H9 (cell line): ENCODE measurements around the gene SAC3D1. TPM values are rescaled to one million over a fixed set of nuclear protein-coding genes. Genes with fewer than 3 reads are reported as not detected.
"Not testable (repeated sequence)": the region's sequence is repeated elsewhere in the genome, so short reads cannot be mapped to it uniquely, and the experiment has no call there.

ENCODE experiments used
- DNase-seq: peaks from one replicate; pipeline ENCODE4 v3.0.0-alpha.2; 2017
- H2AFZ ChIP-seq: one replicate; pipeline ENCODE4 v1.6.1; 2013; ENCODE audit warnings: mild to moderate bottlenecking, low read length, control low read depth, moderate library complexity
- H2AK5ac ChIP-seq: 2 replicates; pipeline ENCODE4 v1.6.1; 2013; ENCODE audit warnings: low read length, control low read depth, mixed read lengths; ENCODE audit not compliant: insufficient read length
- H2BK120ac ChIP-seq: one replicate; pipeline ENCODE4 v1.6.1; 2013; ENCODE audit warnings: low read depth, mild to moderate bottlenecking, low read length, control low read depth, inconsistent platforms; ENCODE audit not compliant: poor library complexity, severe bottlenecking
- H2BK12ac ChIP-seq: 2 replicates; pipeline ENCODE4 v1.6.1; 2013; ENCODE audit warnings: low read length, control low read depth, mixed read lengths, low read depth; ENCODE audit not compliant: insufficient read length
- H2BK15ac ChIP-seq: 2 replicates; pipeline ENCODE4 v1.6.1; 2013; ENCODE audit warnings: low read depth, low read length, control low read depth
- H2BK20ac ChIP-seq: one replicate; pipeline ENCODE4 v1.6.1; 2013; ENCODE audit warnings: low read depth, mild to moderate bottlenecking, low read length, control low read depth, inconsistent platforms; ENCODE audit not compliant: poor library complexity, severe bottlenecking
- H2BK5ac ChIP-seq: 2 replicates; pipeline ENCODE4 v1.6.1; 2013; ENCODE audit warnings: low read length, control low read depth, mixed read lengths; ENCODE audit not compliant: insufficient read length
- H3K14ac ChIP-seq: 2 replicates; pipeline ENCODE4 v1.6.1; 2013; ENCODE audit warnings: low read length, control low read depth; ENCODE audit not compliant: insufficient read depth
- H3K18ac ChIP-seq: 2 replicates; pipeline ENCODE4 v1.6.1; 2013; ENCODE audit warnings: low read depth, mild to moderate bottlenecking, mixed read lengths, low read length, control low read depth; ENCODE audit not compliant: insufficient read length
- H3K23ac ChIP-seq: 2 replicates; pipeline ENCODE4 v1.6.1; 2013; ENCODE audit warnings: low read length, control low read depth, mixed read lengths, low read depth; ENCODE audit not compliant: insufficient read length
- H3K23me2 ChIP-seq: 2 replicates; pipeline ENCODE4 v1.6.1; 2013; ENCODE audit warnings: low read depth, mild to moderate bottlenecking, mixed read lengths, low read length, control low read depth; ENCODE audit not compliant: insufficient read length, poor library complexity, severe bottlenecking
- H3K27ac ChIP-seq: 2 replicates; pipeline ENCODE4 v1.5.1; 2013; ENCODE audit warnings: low read length, control low read depth, mixed read lengths, low read depth; ENCODE audit not compliant: insufficient read length
- H3K27me3 ChIP-seq: 2 replicates; pipeline ENCODE4 v1.6.1; 2013; ENCODE audit warnings: low read length, control low read depth, inconsistent platforms; ENCODE audit not compliant: insufficient read depth
- H3K4ac ChIP-seq: 2 replicates; pipeline ENCODE4 v1.6.1; 2013; ENCODE audit warnings: low read depth, mild to moderate bottlenecking, control low read depth, inconsistent platforms, low read length, moderate library complexity
- H3K4me1 ChIP-seq: 2 replicates; pipeline ENCODE4 v1.6.1; 2013; ENCODE audit warnings: low read length, control low read depth, inconsistent platforms; ENCODE audit not compliant: insufficient read depth
- H3K4me2 ChIP-seq: 2 replicates; pipeline ENCODE4 v1.6.1; 2013; ENCODE audit warnings: low read length, control low read depth, mixed read lengths; ENCODE audit not compliant: insufficient read length, insufficient read depth
- H3K56ac ChIP-seq: 2 replicates; pipeline ENCODE4 v1.6.1; 2013; ENCODE audit warnings: low read depth, mild to moderate bottlenecking, mixed read lengths, low read length, control low read depth; ENCODE audit not compliant: insufficient read length
- H3K79me1 ChIP-seq: 2 replicates; pipeline ENCODE4 v1.6.1; 2013; ENCODE audit warnings: low read depth, mild to moderate bottlenecking, moderate library complexity, low read length, control low read depth, inconsistent platforms; ENCODE audit not compliant: insufficient read depth, poor library complexity, severe bottlenecking
- H3K79me2 ChIP-seq: 2 replicates; pipeline ENCODE4 v1.6.1; 2013; ENCODE audit warnings: low read length, control low read depth, inconsistent platforms; ENCODE audit not compliant: insufficient read depth
- H3K9ac ChIP-seq: 2 replicates; pipeline ENCODE4 v1.6.1; 2013; ENCODE audit warnings: low read length, control low read depth, mixed read lengths; ENCODE audit not compliant: insufficient read length; ENCODE audit errors: extremely low read depth
- H3K9me3 ChIP-seq: one replicate; pipeline ENCODE4 v1.6.1; 2013; ENCODE audit warnings: low read depth, low read length, inconsistent platforms; ENCODE audit not compliant: control insufficient read depth
- H3T11ph ChIP-seq: one replicate; pipeline ENCODE4 v1.6.1; 2013; ENCODE audit warnings: mild to moderate bottlenecking, low read length, control low read depth, inconsistent platforms
- H4K20me1 ChIP-seq: one replicate; pipeline ENCODE4 v1.6.1; 2013; ENCODE audit not compliant: control insufficient read depth, insufficient read length, insufficient read depth
- H4K5ac ChIP-seq: 2 replicates; pipeline ENCODE4 v1.6.1; 2013; ENCODE audit warnings: low read depth, mild to moderate bottlenecking, mixed read lengths, low read length, control low read depth; ENCODE audit not compliant: insufficient read length
- H4K8ac ChIP-seq: replicated peaks from 2 replicates; pipeline ENCODE4 v1.6.1; 2013; ENCODE audit warnings: low read length, control low read depth, mixed read lengths, low read depth; ENCODE audit not compliant: insufficient read length
- H4K91ac ChIP-seq: 2 replicates; pipeline ENCODE4 v1.6.1; 2013; ENCODE audit warnings: low read depth, mild to moderate bottlenecking, moderate library complexity, mixed read lengths, low read length, control low read depth; ENCODE audit not compliant: insufficient read length
- H3K27ac Mint-ChIP-seq, 3 experiments: 2 replicates in 2 of 3; 3 replicates in 1 of 3; pipeline ENCODE4 v1.8.0; 2020 to 2021; ENCODE audit warnings: mixed read lengths in 3 of 3, mild to moderate bottlenecking in 1 of 3, moderate library complexity in 1 of 3
- H3K27me3 Mint-ChIP-seq: 2 replicates; pipeline ENCODE4 v1.8.0; 2021; ENCODE audit warnings: low read depth, mild to moderate bottlenecking, moderate library complexity, mixed read lengths
- H3K36me3 Mint-ChIP-seq, 3 experiments: 2 replicates in 2 of 3; 3 replicates in 1 of 3; pipeline ENCODE4 v1.8.0; 2020 to 2021; ENCODE audit warnings: low read depth in 3 of 3, mixed read lengths in 3 of 3; ENCODE audit not compliant: insufficient read depth in 1 of 3
- H3K4me1 Mint-ChIP-seq, 2 experiments: 2 replicates each; pipeline ENCODE4 v1.8.0; 2020; ENCODE audit warnings: mixed read lengths in 2 of 2
- H3K4me3 Mint-ChIP-seq, 2 experiments: 2 replicates in 1 of 2; 3 replicates in 1 of 2; pipeline ENCODE4 v1.8.0; 2020 to 2021; ENCODE audit warnings: mild to moderate bottlenecking in 2 of 2, mixed read lengths in 2 of 2, moderate library complexity in 1 of 2
- H3K9me3 Mint-ChIP-seq, 2 experiments: 2 replicates in 1 of 2; 3 replicates in 1 of 2; pipeline ENCODE4 v1.8.0; 2020; ENCODE audit warnings: mild to moderate bottlenecking in 2 of 2, mixed read lengths in 2 of 2, moderate library complexity in 1 of 2
- WGBS: extraction: QIAGEN DNeasy Blood & Tissue Kit; methylation state at CpG from one replicate; pipeline ENCODE4 v1.1.7; 2013; ENCODE audit warnings: missing lambda C conversion rate, low lambda C conversion rate, mixed read lengths; ENCODE audit not compliant: insufficient read length; ENCODE audit errors: extremely low coverage; 5-methylcytosine and 5-hydroxymethylcytosine counted together
- total RNA-seq: library from RNA; stranded (reverse); gene quantifications from 2 replicates; pipeline ENCODE4 v1.2.1, GENCODE V29; 2021
- TF ChIP-seq, protein P1 (sequence below): fragments of 200-600 bp; sonication (generic); conservative IDR thresholded peaks from 3 replicates; pipeline ENCODE4 v1.8.0; 2021; ENCODE audit warnings: antibody characterized with exemption, mild to moderate bottlenecking

Gene SAC3D1
- total RNA-seq, 1 experiment from 2014 or later, result 20.7 TPM

DNA sequence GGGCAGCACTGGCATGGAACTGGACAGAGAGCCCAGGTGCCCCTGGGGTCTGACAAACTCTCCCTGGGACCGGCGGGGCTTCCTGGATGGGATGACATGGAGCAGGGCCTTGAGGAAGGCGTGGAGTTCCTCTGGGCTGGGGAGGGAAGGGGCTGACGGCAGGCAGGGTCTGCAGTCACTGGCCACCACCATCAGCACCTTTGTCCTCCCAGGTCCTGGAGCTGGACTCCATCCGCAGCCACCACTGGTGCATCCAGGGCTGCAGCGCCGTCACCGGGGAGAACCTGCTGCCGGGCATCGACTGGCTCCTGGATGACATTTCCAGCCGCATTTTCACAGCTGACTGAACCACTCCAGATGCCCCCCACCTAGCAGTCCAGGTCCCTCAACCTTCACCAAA is 19.5 kb upstream of the SAC3D1 start:
- Histone ChIP-seq H3K56ac (no peak overlapping the region), H3K9me3 (no peaks in the 10 kb centered on the region), H3K79me1 (no peaks in the 10 kb centered on the region), H2BK12ac (no peak overlapping the region), H3K79me2 (no peaks in the 10 kb centered on the region), H2AFZ (no peak overlapping the region), H3T11ph (no peak overlapping the region), H4K5ac (no peak overlapping the region), H3K14ac (no peak overlapping the region), H2BK120ac (no peak overlapping the region), H4K20me1 (no peaks in the 10 kb centered on the region), H3K27me3 (no peaks in the 10 kb centered on the region), H2BK15ac (no peak overlapping the region), H2AK5ac (no peak overlapping the region), H3K4me1 (no peaks in the 10 kb centered on the region), H3K4me2 (no peak overlapping the region), H2BK5ac (no peak overlapping the region), H3K9ac (no peak overlapping the region), H4K91ac (no peak overlapping the region), H3K18ac (no peak overlapping the region), H3K4ac (no peak overlapping the region), H4K8ac (no peak overlapping the region), H3K23me2 (no peaks in the 10 kb centered on the region), H3K27ac (no peak overlapping the region), H3K23ac (no peak overlapping the region), H2BK20ac (no peak overlapping the region)
- DNase-seq, result no peak
- peaks cover 1% of the 10 kb centered on the region; the same call in 1 of the 2 replicates for H3K27me3 Mint-ChIP-seq
- H3K36me3 Mint-ChIP-seq, result peaks cover 21 to 51% (median 46%) of the 10 kb centered on the region in 3 experiments
- peaks cover 0 to 2% of the 10 kb centered on the region in 2 experiments; a peak in 2 of 4 replicates for H3K4me1 Mint-ChIP-seq
- H3K9me3 Mint-ChIP-seq, result no peaks in the 10 kb centered on the region
- no peak overlapping the region; a peak in 1 of 5 replicates for H3K4me3 Mint-ChIP-seq
- WGBS, result no CpG with 5 or more reads among the region's 11 CpGs
- TF ChIP-seq, protein P1, sequence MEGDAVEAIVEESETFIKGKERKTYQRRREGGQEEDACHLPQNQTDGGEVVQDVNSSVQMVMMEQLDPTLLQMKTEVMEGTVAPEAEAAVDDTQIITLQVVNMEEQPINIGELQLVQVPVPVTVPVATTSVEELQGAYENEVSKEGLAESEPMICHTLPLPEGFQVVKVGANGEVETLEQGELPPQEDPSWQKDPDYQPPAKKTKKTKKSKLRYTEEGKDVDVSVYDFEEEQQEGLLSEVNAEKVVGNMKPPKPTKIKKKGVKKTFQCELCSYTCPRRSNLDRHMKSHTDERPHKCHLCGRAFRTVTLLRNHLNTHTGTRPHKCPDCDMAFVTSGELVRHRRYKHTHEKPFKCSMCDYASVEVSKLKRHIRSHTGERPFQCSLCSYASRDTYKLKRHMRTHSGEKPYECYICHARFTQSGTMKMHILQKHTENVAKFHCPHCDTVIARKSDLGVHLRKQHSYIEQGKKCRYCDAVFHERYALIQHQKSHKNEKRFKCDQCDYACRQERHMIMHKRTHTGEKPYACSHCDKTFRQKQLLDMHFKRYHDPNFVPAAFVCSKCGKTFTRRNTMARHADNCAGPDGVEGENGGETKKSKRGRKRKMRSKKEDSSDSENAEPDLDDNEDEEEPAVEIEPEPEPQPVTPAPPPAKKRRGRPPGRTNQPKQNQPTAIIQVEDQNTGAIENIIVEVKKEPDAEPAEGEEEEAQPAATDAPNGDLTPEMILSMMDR, result no peak
- no peak overlapping the region; a peak in 1 of 7 replicates for H3K27ac Mint-ChIP-seq

DNA sequence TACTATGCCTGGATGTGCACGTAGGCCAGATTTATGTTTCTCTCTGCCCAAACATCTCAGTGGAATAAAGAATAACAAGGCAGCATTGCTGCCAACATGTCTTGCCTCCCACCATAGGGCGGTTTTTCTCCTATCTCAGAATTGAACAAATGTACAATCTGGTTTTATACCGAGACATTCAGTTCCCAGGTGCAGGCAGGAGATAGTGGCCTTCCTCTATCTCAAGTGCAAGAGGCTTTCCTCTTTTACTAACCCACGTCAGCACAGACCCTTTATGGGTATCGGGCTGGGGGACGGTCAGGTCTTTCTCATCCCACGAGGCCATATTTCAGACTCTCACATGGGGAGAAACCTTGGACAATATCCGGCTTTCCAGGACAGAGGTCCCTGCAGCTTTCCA is 17.5 kb upstream of the SAC3D1 start:
- not testable (repeated sequence) for H2BK5ac ChIP-seq, H3K4me1 Mint-ChIP-seq, H3K4ac ChIP-seq, H3K18ac ChIP-seq, H4K20me1 ChIP-seq, H2AK5ac ChIP-seq, H3K79me1 ChIP-seq, DNase-seq, H3K9ac ChIP-seq, H3K9me3 ChIP-seq, H3K4me1 ChIP-seq, H3T11ph ChIP-seq, H3K27ac ChIP-seq, H2BK15ac ChIP-seq, H3K14ac ChIP-seq, H3K23me2 ChIP-seq, H2BK12ac ChIP-seq, H3K79me2 ChIP-seq, H3K27me3 Mint-ChIP-seq, H2BK120ac ChIP-seq, H3K9me3 Mint-ChIP-seq, H4K5ac ChIP-seq, H4K8ac ChIP-seq, H3K23ac ChIP-seq, H2BK20ac ChIP-seq, H3K56ac ChIP-seq, H2AFZ ChIP-seq, H4K91ac ChIP-seq, H3K4me3 Mint-ChIP-seq, H3K27me3 ChIP-seq, H3K4me2 ChIP-seq
- Mint-ChIP-seq H3K36me3 (peaks cover 6 to 31% (median 28%) of the 10 kb centered on the region in 3 experiments; a peak in 6 of 7 replicates), H3K27ac (peak overlapping the region in 1 of 3 experiments; percentile 23; a peak in 1 of 7 replicates)
- WGBS, result no CpG with 5 or more reads among the region's 8 CpGs
